NOMO-1 treated with dmso at 0.1 percent for 144 hours (cell line): Measurements from ENCODE around the gene EPHB2.
"Not testable (repeated sequence)": the region's sequence is repeated elsewhere in the genome, so short reads cannot be mapped to it uniquely, and the experiment has no call there.

ENCODE experiments used
- DNase-seq: peaks from one replicate; lab custom pipeline; 2025; ENCODE audit not compliant: unreplicated experiment; lab: John Stamatoyannopoulos, UW

Gene EPHB2

GRCh38 chr1:22689505-22689904 is 21.1 kb upstream of the EPHB2 start:
- DNase-seq = no peak

- DNase-seq = no peak
Measured at GRCh38 chr1:22691031-22691753, 19.4 kb upstream of the EPHB2 start.

- no peak for DNase-seq
Measured at GRCh38 chr1:22694172-22694571, 16.5 kb upstream of the EPHB2 start.

- DNase-seq = no peak
Measured at GRCh38 chr1:22696610-22697009, 14.0 kb upstream of the EPHB2 start.

- no peak for DNase-seq
Measured at GRCh38 chr1:22697980-22698379, 12.7 kb upstream of the EPHB2 start.

GRCh38 chr1:22699681-22700520 is 10.7 kb upstream of the EPHB2 start:
- no peak for DNase-seq

- no peak for DNase-seq
Measured at GRCh38 chr1:22702296-22703085, 8.1 kb upstream of the EPHB2 start.

GRCh38 chr1:22704440-22705067 is 6.1 kb upstream of the EPHB2 start:
- DNase-seq = peak; percentile 73

- DNase-seq = no peak
Measured at GRCh38 chr1:22705586-22705985, 5.1 kb upstream of the EPHB2 start.

GRCh38 chr1:22706100-22706499 is 4.5 kb upstream of the EPHB2 start:
- DNase-seq = not testable (repeated sequence)

GRCh38 chr1:22708777-22709176 is 1.9 kb upstream of the EPHB2 start:
- no peak for DNase-seq

GRCh38 chr1:22709227-22709626 is 1.4 kb upstream of the EPHB2 start:
- DNase-seq = no peak

GRCh38 chr1:22709891-22710700 is 543 bp upstream of the EPHB2 start:
- peak; percentile 52 for DNase-seq

- no peak for DNase-seq
Measured at GRCh38 chr1:22711071-22711470, 432 bp downstream of the EPHB2 start.

GRCh38 chr1:22711591-22712501 is 1.2 kb downstream of the EPHB2 start:
- DNase-seq = no peak

- no peak for DNase-seq
Measured at GRCh38 chr1:22712502-22713271, 2.0 kb downstream of the EPHB2 start.

- DNase-seq = no peak
Measured at GRCh38 chr1:22714455-22714854, 3.8 kb downstream of the EPHB2 start.

GRCh38 chr1:22717037-22717760 is 6.6 kb downstream of the EPHB2 start:
- DNase-seq = no peak
